ENCODE measurements around the gene TSSC4. TPM values are rescaled to one million over a fixed set of nuclear protein-coding genes. Genes with fewer than 3 reads are reported as not detected.

Gene TSSC4
- total RNA-seq, 1 donor from 2014 or later, result 59.7 TPM

DNA sequence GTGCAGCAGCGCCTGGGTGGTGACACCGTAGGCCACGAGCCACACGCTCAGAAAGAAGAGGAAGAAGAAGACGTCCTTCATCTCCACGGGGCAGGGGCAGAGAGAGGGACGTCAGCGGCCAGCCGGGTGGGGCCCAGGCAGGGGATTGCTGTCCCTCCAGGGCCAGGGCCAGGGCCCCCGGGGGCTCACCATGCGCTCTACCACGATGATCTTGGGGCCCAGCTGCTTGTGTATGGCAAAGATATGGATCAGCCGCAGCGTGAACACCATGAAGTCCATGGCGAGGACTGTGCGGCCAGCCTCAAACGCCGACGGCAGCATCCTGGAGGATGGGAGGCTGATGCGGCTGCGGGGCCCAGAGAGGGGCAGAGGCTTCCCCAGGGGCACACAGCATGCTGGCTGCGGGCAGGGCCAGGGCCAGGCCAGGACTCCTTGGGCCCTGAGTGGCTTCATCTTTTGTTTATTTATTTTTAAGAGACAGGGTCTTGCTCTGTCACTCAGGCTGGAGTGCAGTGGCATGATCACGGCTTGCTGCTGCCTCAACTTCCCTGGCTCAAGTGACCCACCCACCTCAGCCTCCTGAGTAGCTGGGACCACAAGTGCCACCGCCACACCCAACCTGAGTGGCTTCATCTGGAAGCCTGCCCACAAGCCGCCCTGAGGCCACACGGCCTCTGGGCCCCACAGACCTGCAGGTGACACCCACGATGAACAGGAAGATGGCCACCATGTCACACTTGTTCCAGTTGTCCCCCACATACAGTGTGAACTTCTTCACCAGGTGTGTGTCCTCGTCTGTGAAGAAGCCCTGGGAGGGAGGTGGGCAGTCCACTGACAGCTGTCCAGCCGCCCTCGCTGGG, 11.1 kb downstream of the TSSC4 start:
- H3K27me3 Mint-ChIP-seq, result no peaks in the 10 kb centered on the region
- H3K36me3 Mint-ChIP-seq (ENCODE audit: low read depth), result no peaks in the 10 kb centered on the region
- no peak overlapping the region for H3K27ac Mint-ChIP-seq
- intact Hi-C loops (cut with micrococcal nuclease), result no loop called here
- no peaks in the 10 kb centered on the region for H3K9me3 Mint-ChIP-seq
- DNase-seq, result no peak
- TF ChIP-seq, protein P1, sequence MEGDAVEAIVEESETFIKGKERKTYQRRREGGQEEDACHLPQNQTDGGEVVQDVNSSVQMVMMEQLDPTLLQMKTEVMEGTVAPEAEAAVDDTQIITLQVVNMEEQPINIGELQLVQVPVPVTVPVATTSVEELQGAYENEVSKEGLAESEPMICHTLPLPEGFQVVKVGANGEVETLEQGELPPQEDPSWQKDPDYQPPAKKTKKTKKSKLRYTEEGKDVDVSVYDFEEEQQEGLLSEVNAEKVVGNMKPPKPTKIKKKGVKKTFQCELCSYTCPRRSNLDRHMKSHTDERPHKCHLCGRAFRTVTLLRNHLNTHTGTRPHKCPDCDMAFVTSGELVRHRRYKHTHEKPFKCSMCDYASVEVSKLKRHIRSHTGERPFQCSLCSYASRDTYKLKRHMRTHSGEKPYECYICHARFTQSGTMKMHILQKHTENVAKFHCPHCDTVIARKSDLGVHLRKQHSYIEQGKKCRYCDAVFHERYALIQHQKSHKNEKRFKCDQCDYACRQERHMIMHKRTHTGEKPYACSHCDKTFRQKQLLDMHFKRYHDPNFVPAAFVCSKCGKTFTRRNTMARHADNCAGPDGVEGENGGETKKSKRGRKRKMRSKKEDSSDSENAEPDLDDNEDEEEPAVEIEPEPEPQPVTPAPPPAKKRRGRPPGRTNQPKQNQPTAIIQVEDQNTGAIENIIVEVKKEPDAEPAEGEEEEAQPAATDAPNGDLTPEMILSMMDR (IDR thresholded peaks at IDR 0.05), result no peak
- no peak for ATAC-seq (ENCODE audit: low read depth)
- ChIA-PET POLR2A (no interaction called here), CTCF (interaction anchor here (2.4 kb wide), 1 partner anchor 107 kb away, joined by 9 read pairs; no protein-coding TSS in a partner anchor)
- H3K4me3 Mint-ChIP-seq, result no peak overlapping the region
- H3K4me1 Mint-ChIP-seq, result no peaks in the 10 kb centered on the region

DNA sequence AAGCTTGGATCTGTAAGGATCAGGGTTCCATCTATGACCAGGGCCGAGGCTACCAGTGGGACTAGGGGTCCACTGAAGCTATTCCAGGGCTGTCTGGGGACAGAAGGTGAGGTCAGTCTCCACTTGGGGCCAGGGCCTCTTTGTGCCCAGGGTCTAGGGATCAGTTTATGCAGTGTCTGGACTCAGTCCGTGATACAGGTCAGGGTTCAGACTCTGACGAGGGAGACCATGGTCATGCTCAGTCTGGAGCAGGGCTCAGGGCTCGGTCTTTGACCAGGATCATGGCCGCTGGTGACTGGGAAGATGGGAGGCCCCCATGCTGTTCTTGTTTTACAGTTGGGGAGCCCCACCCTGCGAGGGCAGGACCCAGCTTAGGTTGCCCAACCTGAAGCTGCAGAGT, 11.8 kb downstream of the TSSC4 start:
- intact Hi-C loops (cut with micrococcal nuclease), result no loop called here
- ChIA-PET POLR2A (no interaction called here), CTCF (interaction anchor here (2.4 kb wide), 1 partner anchor 108 kb away, joined by 9 read pairs; no protein-coding TSS in a partner anchor)

DNA sequence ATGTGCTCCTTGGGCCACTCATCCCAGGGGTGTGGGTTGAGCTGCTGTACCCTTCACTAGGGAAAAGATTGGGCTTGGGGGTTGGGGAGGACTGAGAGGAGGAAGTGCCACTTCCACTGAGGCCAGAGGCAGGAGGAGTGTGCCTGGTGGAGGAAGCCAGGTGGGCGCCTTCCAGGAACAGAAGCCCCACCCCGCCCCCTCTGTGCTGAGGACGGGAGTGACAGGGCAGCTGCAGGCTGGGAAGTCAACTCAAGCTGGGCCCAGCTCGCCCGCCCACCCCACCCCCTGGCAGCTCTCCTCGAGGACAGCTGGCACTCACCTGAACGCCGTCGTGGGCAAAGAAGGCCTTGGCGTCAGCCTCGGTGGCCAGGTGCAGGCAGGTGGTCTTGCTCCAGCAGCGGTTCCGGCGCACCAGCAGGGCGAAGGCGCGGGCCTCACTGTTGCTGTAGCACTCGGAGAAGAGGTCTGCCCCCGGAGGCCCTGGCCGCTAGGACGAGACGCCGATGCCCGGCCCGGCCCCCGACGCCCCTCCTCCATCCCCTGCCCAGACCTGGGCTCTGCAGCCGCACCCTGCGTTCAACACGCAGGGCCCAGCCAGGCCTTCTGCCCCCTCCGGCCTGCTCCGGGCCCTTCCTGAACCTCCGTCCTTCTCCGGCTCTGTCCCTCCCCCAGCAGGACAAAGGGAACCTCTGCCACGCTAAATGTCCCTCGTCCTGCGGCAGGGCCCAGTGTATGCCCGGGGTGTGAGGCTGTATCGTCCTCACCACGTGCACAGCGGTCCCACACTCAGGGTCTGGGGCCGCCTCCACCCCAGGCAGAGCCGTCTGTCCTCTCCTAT, 13.4 kb downstream of the TSSC4 start:
- intact Hi-C loops (cut with micrococcal nuclease), result no loop called here
- H3K27ac Mint-ChIP-seq, result no peak overlapping the region

More for the DNA sequence above, 11.8 kb downstream of the TSSC4 start:
- Mint-ChIP-seq H3K27me3 (no peaks in the 10 kb centered on the region), H3K4me3 (no peak overlapping the region), H3K4me1 (no peaks in the 10 kb centered on the region), H3K27ac (no peak overlapping the region), H3K9me3 (no peaks in the 10 kb centered on the region), H3K36me3 (ENCODE audit: low read depth) (no peaks in the 10 kb centered on the region)
- DNase-seq, result no peak
- TF ChIP-seq, protein P1 (IDR thresholded peaks at IDR 0.05), result no peak
- no peak for ATAC-seq (ENCODE audit: low read depth)

DNA sequence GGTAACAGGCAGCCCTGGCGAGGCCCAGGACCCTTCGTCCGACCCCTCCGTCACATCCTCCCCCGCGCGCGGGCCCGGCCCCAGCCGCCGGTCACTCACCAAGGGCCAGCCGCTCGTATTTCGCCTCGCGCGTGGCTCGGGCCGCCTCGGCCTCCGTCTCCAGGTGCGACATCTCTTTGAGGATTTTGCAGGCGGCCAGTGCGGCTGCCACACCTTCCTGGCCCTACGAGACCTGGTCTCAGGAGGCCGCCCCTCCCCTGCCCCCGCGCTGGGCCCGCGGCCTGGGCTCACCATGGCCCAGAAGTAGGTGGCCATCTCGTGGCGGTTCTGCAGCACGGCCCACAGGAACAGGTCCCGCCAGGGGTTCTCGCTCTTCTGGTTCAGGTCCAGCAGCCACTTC, 14.1 kb downstream of the TSSC4 start:
- CTCF ChIA-PET, result no interaction called here

More for the DNA sequence above, 13.4 kb downstream of the TSSC4 start:
- Mint-ChIP-seq H3K9me3 (no peaks in the 10 kb centered on the region), H3K4me3 (no peak overlapping the region), H3K36me3 (ENCODE audit: low read depth) (no peaks in the 10 kb centered on the region), H3K27me3 (no peaks in the 10 kb centered on the region), H3K4me1 (peaks cover 1% of the 10 kb centered on the region)
- TF ChIP-seq, protein P1 (IDR thresholded peaks at IDR 0.05), result no peak
- POLR2A ChIA-PET, result no interaction called here
- DNase-seq, result no peak
- ATAC-seq (ENCODE audit: low read depth), result no peak
- CTCF ChIA-PET, result interaction anchor here (2.4 kb wide), 1 partner anchor 110 kb away, joined by 9 read pairs; no protein-coding TSS in a partner anchor

More for the DNA sequence above, 14.1 kb downstream of the TSSC4 start:
- H3K9me3 Mint-ChIP-seq, result no peaks in the 10 kb centered on the region
- peaks cover 1% of the 10 kb centered on the region for H3K4me1 Mint-ChIP-seq
- intact Hi-C loops (cut with micrococcal nuclease), result no loop called here
- H3K27ac Mint-ChIP-seq, result no peak overlapping the region
- H3K36me3 Mint-ChIP-seq (ENCODE audit: low read depth), result no peaks in the 10 kb centered on the region
- TF ChIP-seq, protein P1 (IDR thresholded peaks at IDR 0.05), result no peak
- DNase-seq (no peak), ATAC-seq (ENCODE audit: low read depth) (no peak)
- POLR2A ChIA-PET, result no interaction called here
- no peaks in the 10 kb centered on the region for H3K27me3 Mint-ChIP-seq
- H3K4me3 Mint-ChIP-seq, result no peak overlapping the region

Measured in activated B cell treated with CpG ODN at 0.5 μM for 24 hours (primary cell).